Pancreas (tissue), 10 donors: ENCODE measurements around the gene TTC22. TPM values are rescaled to one million over a fixed set of nuclear protein-coding genes. Genes with fewer than 3 reads are reported as not detected.
A peak's percentile ranks its signal among the peaks of the same experiment; 100 is the strongest.

Experiments
- ATAC-seq, 4 donors: fragments of 200-7000 bp; cut with Tn5 transposase; one replicate each; pipeline versions ENCODE4 v1.8.0 to v1.9.1; 2020; ENCODE audit warnings: mild to moderate bottlenecking in 4 of 4, moderate library complexity in 4 of 4
- DNase-seq, 6 donors: peaks; one replicate each; pipeline ENCODE4 v3.0.0-alpha.2; 2020
- FAIRE-seq: peaks from 2 replicates; lab custom pipeline; 2012; peaks lifted over from hg19 to GRCh38; lab: Jason Lieb, UNC
- H3K27ac ChIP-seq, 4 donors: fragments of 200-600 bp; sonication (generic); 1 replicate in 3 of 4; 2 replicates in 1 of 4; pipeline versions ENCODE4 v1.5.0 to v1.8.0; 2020
- H3K27me3 ChIP-seq, 4 donors: fragments of 200-600 bp; one replicate each; pipeline ENCODE4 v1.8.0; 2021
- H3K36me3 ChIP-seq, 3 donors: fragments of 200-600 bp; sonication (generic) in 1 of 3; one replicate each; pipeline versions ENCODE4 v1.5.0 to v1.8.0; 2020 to 2021
- H3K4me1 ChIP-seq, 3 donors: fragments of 200-600 bp; one replicate each; pipeline ENCODE4 v1.8.0; 2021
- H3K4me3 ChIP-seq, 4 donors: fragments of 200-600 bp; sonication (generic) in 2 of 4; one replicate each; pipeline versions ENCODE4 v1.5.0 to v1.8.0; 2020 to 2021
- H3K9me3 ChIP-seq, 4 donors: fragments of 200-600 bp; one replicate each; pipeline ENCODE4 v1.8.0; 2021
- CTCF ChIP-seq, 4 donors: fragments of 200-600 bp; sonication (generic) in 3 of 4; IDR thresholded peaks; one replicate each; pipeline versions ENCODE4 v1.5.0 to v1.8.0; 2021; ENCODE audit warnings: antibody characterized with exemption in 4 of 4
- WGBS, 2 donors: extraction: QIAGEN DNeasy Blood & Tissue Kit; methylation state at CpG; one replicate each; pipeline ENCODE4 v1.1.7; 2013; 5-methylcytosine and 5-hydroxymethylcytosine counted together
- intact Hi-C, 3 donors: fragments of 100-400 bp; cut with DNase I; formaldehyde crosslinking; loops; one replicate each; pipeline versions ENCODE4 v1.11.1 to v1.14.2; 2022
- polyA plus RNA-seq, 2 donors: library from polyadenylated mRNA; stranded (reverse); fragments of 200-250 nt; gene quantifications; one replicate each; pipeline ENCODE4 v1.2.3, GENCODE V29; 2013
- total RNA-seq, 6 donors: library from RNA; stranded (reverse); fragmentation: NEBNext Ultra II Directional in 4 of 6; extraction: Animal tissue kit (Norgen Biotek cat#: 25700) in 4 of 6; gene quantifications; one replicate each; pipeline versions ENCODE4 v1.2.1 to v1.2.4, GENCODE V29; 2021 to 2023
- donor health status: healthy with polysubstance abuse.
- donor health status: DM: no; HTN: no; CAD: no; lungs with moderate emphysema.
- donor health status: DM: no; HTN: no; CAD: no.
- donor health status: control.
- donor health status: control.
- donor health status: Bipolar disorder and iron deficiency.
- donor health status: DM: yes; HTN: yes; CAD: no.
- donor health status: DM: no; HTN: no; CAD: no.
- donor health status: DM: no; HTN: no; CAD: no.
- donor health status: DM: yes; HTN: yes; CAD: no.

TTC22 gene
- total and polyA plus RNA-seq, 8 donors, result 6.1 to 10.6 (median 7.1) TPM

- FAIRE-seq (no peak), ATAC-seq (no peak), DNase-seq (no peak)
- peaks cover 0 to 9% (median 8%) of the 10 kb centered on the region in 3 donors for H3K4me1 ChIP-seq
- no peaks in the 10 kb centered on the region for H3K9me3 ChIP-seq
- WGBS, 2 donors, result 79 to 81% methylated on average over 7 of the region's 7 CpGs
- no peaks in the 10 kb centered on the region for H3K27me3 ChIP-seq
- no peak overlapping the region for H3K4me3 ChIP-seq
- intact Hi-C loops, result no loop called here
- no peak overlapping the region for H3K27ac ChIP-seq
- no peaks in the 10 kb centered on the region for H3K36me3 ChIP-seq
- no peak for TF ChIP-seq CTCF (IDR thresholded peaks at IDR 0.05)
These were observed 8.3 kb downstream of the TTC22 start for GRCh38 chr1:54792686-54793282.

GRCh38 chr1:54791880-54792522, 9.1 kb downstream of the TTC22 start:
- H3K4me3 ChIP-seq, result no peak overlapping the region
- DNase-seq (peak in 1 of 6 donors; percentile 46), FAIRE-seq (no peak), ATAC-seq (peak in 1 of 4 donors; percentile 44)
- peaks cover 0 to 9% (median 8%) of the 10 kb centered on the region in 3 donors for H3K4me1 ChIP-seq
- H3K27ac ChIP-seq, result no peak overlapping the region
- H3K9me3 ChIP-seq, result no peaks in the 10 kb centered on the region
- peaks cover 0 to 4% (median 0%) of the 10 kb centered on the region in 3 donors for H3K36me3 ChIP-seq
- TF ChIP-seq CTCF (IDR thresholded peaks at IDR 0.05), result peak; percentile 30 to 39 (median 30)
- H3K27me3 ChIP-seq, result no peaks in the 10 kb centered on the region
- 93 to 96% methylated on average over 13 of the region's 13 CpGs for WGBS, 2 donors
- intact Hi-C loops, result no loop called here

GRCh38 chr1:54788459-54788858, 12.7 kb downstream of the TTC22 start:
- DNase-seq (no peak), ATAC-seq (no peak), FAIRE-seq (no peak)
- H3K4me1 ChIP-seq, result no peaks in the 10 kb centered on the region
- no peaks in the 10 kb centered on the region for H3K27me3 ChIP-seq
- intact Hi-C loops, result no loop called here
- no peak for TF ChIP-seq CTCF (IDR thresholded peaks at IDR 0.05)
- no peak overlapping the region for H3K4me3 ChIP-seq
- 77 to 87% methylated on average over 5 of the region's 5 CpGs for WGBS, 2 donors
- H3K27ac ChIP-seq, result no peak overlapping the region
- no peaks in the 10 kb centered on the region for H3K9me3 ChIP-seq
- H3K36me3 ChIP-seq, result peaks cover 0 to 13% (median 0%) of the 10 kb centered on the region in 3 donors

GRCh38 chr1:54787604-54788003, 13.5 kb downstream of the TTC22 start:
- ATAC-seq (no peak), DNase-seq (no peak), FAIRE-seq (no peak)
- WGBS, 2 donors, result 86 to 91% methylated on average over 9 to 11 of the region's 11 CpGs
- TF ChIP-seq CTCF (IDR thresholded peaks at IDR 0.05), result no peak
- Histone ChIP-seq H3K27me3 (no peaks in the 10 kb centered on the region), H3K27ac (no peak overlapping the region), H3K36me3 (peaks cover 0 to 13% (median 0%) of the 10 kb centered on the region in 3 donors), H3K9me3 (no peaks in the 10 kb centered on the region), H3K4me3 (no peak overlapping the region), H3K4me1 (no peaks in the 10 kb centered on the region)
- intact Hi-C loops, result no loop called here

GRCh38 chr1:54786778-54787177, 14.3 kb downstream of the TTC22 start:
- H3K9me3 ChIP-seq, result no peaks in the 10 kb centered on the region
- DNase-seq (no peak), ATAC-seq (no peak), FAIRE-seq (no peak)
- H3K27ac ChIP-seq, result no peak overlapping the region
- peaks cover 0 to 13% (median 0%) of the 10 kb centered on the region in 3 donors for H3K36me3 ChIP-seq
- no peaks in the 10 kb centered on the region for H3K27me3 ChIP-seq
- TF ChIP-seq CTCF (IDR thresholded peaks at IDR 0.05), result no peak
- intact Hi-C loops, result no loop called here
- 94 to 96% methylated on average over 8 of the region's 8 CpGs for WGBS, 2 donors
- no peaks in the 10 kb centered on the region for H3K4me1 ChIP-seq
- H3K4me3 ChIP-seq, result no peak overlapping the region
